SK-N-MC (cell line): ENCODE results near the gene OR2M2.

Source experiments
- EZH2 ChIP-seq: fragments of 200-600 bp; sonication (generic); IDR thresholded peaks from one replicate; pipeline ENCODE4 v1.6.1; 2017; ENCODE audit warnings: antibody characterized with exemption
- FOXP2 ChIP-seq: optimal IDR thresholded peaks from 2 replicates; pipeline ENCODE3; 2011; ENCODE audit warnings: mild to moderate bottlenecking, moderate library complexity; ENCODE audit not compliant: insufficient read depth; ENCODE audit errors: extremely low read length, control extremely low read depth
- POLR2AphosphoS5 ChIP-seq: IDR thresholded peaks from 2 replicates; pipeline ENCODE4 v1.6.1; 2012; ENCODE audit warnings: mild to moderate bottlenecking, low read depth, low read length, borderline replicate concordance

DNA sequence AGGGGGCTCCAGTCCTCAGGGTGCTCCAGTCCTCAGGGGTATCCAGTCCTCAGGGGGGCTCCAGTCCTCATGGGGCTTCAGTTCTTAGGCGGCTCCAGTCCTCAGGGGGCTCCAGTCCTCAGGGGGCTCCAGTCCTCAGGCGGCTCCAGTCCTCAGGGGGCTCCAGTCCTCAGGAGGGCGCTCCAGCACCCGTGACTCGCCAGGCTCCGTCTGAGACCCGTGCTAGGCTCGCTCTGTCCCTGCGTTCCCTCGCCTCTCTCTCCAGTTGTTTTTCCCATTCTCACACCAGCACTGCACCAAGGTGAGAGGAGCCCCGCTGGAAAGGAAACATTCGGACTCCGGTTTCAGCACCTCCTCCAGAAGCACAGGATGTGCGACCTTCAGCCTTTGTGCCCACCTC lies 9.4 kb upstream of the OR2M2 start:
- no peak for TF ChIP-seq EZH2
- no peak for TF ChIP-seq POLR2AphosphoS5
- TF ChIP-seq FOXP2 = no peak
